Body of pancreas (tissue), 4 donors: ENCODE results near the gene PTCD1. TPM values are rescaled to one million over a fixed set of nuclear protein-coding genes. Genes with fewer than 3 reads are reported as not detected.

ENCODE experiments used
- ATAC-seq: fragments of 150-250 bp; one replicate; pipeline ENCODE4 v1.9.1; 2016
- DNase-seq, 4 donors: peaks; one replicate each; pipeline ENCODE4 v3.0.0-alpha.2; 2019
- H3K27ac ChIP-seq, 4 donors: fragments of 200-600 bp; sonication (generic); 1 replicate in 3 of 4; 2 replicates in 1 of 4; pipeline versions ENCODE4 v1.5.1 to v1.6.1; 2016 to 2019; ENCODE audit warnings: mild to moderate bottlenecking in 1 of 4, mixed read lengths in 1 of 4, moderate library complexity in 1 of 4
- H3K27me3 ChIP-seq, 2 donors: fragments of 200-600 bp; sonication (generic); one replicate each; pipeline ENCODE4 v1.6.0; 2016; ENCODE audit warnings: mild to moderate bottlenecking in 1 of 2
- H3K36me3 ChIP-seq, 2 donors: fragments of 200-600 bp; sonication (generic); replicated peaks in 1 of 2; 2 replicates each; pipeline ENCODE4 v1.5.1; 2016; ENCODE audit warnings: low read depth in 2 of 2; ENCODE audit not compliant: insufficient read depth in 1 of 2
- H3K4me1 ChIP-seq: fragments of 200-600 bp; sonication (generic); one replicate; pipeline ENCODE4 v1.6.0; 2016
- H3K4me3 ChIP-seq, 2 donors: fragments of 200-600 bp; sonication (generic); 1 replicate in 1 of 2; 2 replicates in 1 of 2; pipeline ENCODE4 v1.5.1; 2016 to 2019
- H3K9me3 ChIP-seq, 3 donors: fragments of 200-600 bp; sonication (generic); 1 replicate in 2 of 3; 2 replicates in 1 of 3; pipeline ENCODE4 v1.5.1; 2016
- CTCF ChIP-seq, 7 experiments: fragments of 450-650 bp in 4 of 7; fragments of 200-600 bp in 3 of 7; sonication (generic) in 3 of 7; IDR thresholded peaks; one replicate each; pipeline ENCODE4 v1.5.1; 2016 to 2019; ENCODE audit warnings: antibody characterized with exemption in 7 of 7
- POLR2A ChIP-seq, 3 donors: fragments of 450-650 bp; IDR thresholded peaks; one replicate each; pipeline ENCODE4 v1.6.1; 2016; ENCODE audit warnings: antibody characterized with exemption in 3 of 3, mild to moderate bottlenecking in 2 of 3
- WGBS, 2 donors: methylation state at CpG; one replicate each; pipeline ENCODE4 v1.1.5; 2017; 5-methylcytosine and 5-hydroxymethylcytosine counted together
- intact Hi-C: fragments of 100-400 bp; cut with DNase I; formaldehyde crosslinking; loops from one replicate; pipeline ENCODE4 v1.15.1; 2023
- total RNA-seq, 2 donors: library from RNA; depleted of rRNA; stranded (reverse); fragments of >200 nt; gene quantifications; one replicate each; pipeline ENCODE4 v1.1.0, GENCODE V29; 2016

PTCD1 gene
- total RNA-seq, 2 donors from 2014 or later: 1.6 to 3.4 TPM

- H3K27me3 ChIP-seq: no peaks in the 10 kb centered on the region
- ATAC-seq: no peak
- no peak for DNase-seq
- no peak overlapping the region for H3K4me3 ChIP-seq
- TF ChIP-seq CTCF (IDR thresholded peaks at IDR 0.05) (no peak), POLR2A (IDR thresholded peaks at IDR 0.05) (no peak)
- H3K4me1 ChIP-seq: peaks cover 3% of the 10 kb centered on the region
- no peaks in the 10 kb centered on the region for H3K9me3 ChIP-seq
- 74 to 78% methylated on average over 3 to 5 of the region's 5 CpGs for WGBS, 2 donors
- intact Hi-C loops: no loop called here
- peaks cover 0 to 29% of the 10 kb centered on the region in 2 donors for H3K36me3 ChIP-seq
- no peak overlapping the region for H3K27ac ChIP-seq
These were observed 39.6 kb downstream of the PTCD1 start for GRCh38 chr7:99398891-99399445.

GRCh38 chr7:99397297-99397983 lies 41.2 kb downstream of the PTCD1 start:
- DNase-seq: no peak
- intact Hi-C loops: no loop called here
- 85 to 89% methylated on average over 8 to 18 of the region's 18 CpGs for WGBS, 2 donors
- Histone ChIP-seq H3K4me1 (peaks cover 12% of the 10 kb centered on the region), H3K36me3 (peaks cover 0 to 26% of the 10 kb centered on the region in 2 donors), H3K27ac (no peak overlapping the region), H3K4me3 (no peak overlapping the region), H3K27me3 (no peaks in the 10 kb centered on the region), H3K9me3 (no peaks in the 10 kb centered on the region)
- ATAC-seq: no peak
- no peak for TF ChIP-seq POLR2A (IDR thresholded peaks at IDR 0.05)
- TF ChIP-seq CTCF (IDR thresholded peaks at IDR 0.05): no peak

GRCh38 chr7:99396418-99397296 lies 41.9 kb downstream of the PTCD1 start:
- ATAC-seq (no peak), DNase-seq (no peak)
- H3K9me3 ChIP-seq: no peaks in the 10 kb centered on the region
- WGBS, 2 donors: 68 to 82% methylated on average over 3 to 21 of the region's 21 CpGs
- no peak overlapping the region for H3K4me3 ChIP-seq
- H3K36me3 ChIP-seq: peaks cover 0 to 25% of the 10 kb centered on the region in 2 donors
- H3K27me3 ChIP-seq: no peaks in the 10 kb centered on the region
- no peak overlapping the region for H3K27ac ChIP-seq
- no peak for TF ChIP-seq POLR2A (IDR thresholded peaks at IDR 0.05)
- H3K4me1 ChIP-seq: peaks cover 17% of the 10 kb centered on the region
- intact Hi-C loops: no loop called here

GRCh38 chr7:99395616-99396327 lies 42.8 kb downstream of the PTCD1 start:
- Histone ChIP-seq H3K27ac (no peak overlapping the region), H3K27me3 (no peaks in the 10 kb centered on the region), H3K4me1 (peaks cover 17% of the 10 kb centered on the region), H3K9me3 (no peaks in the 10 kb centered on the region), H3K36me3 (peaks cover 0 to 21% of the 10 kb centered on the region in 2 donors), H3K4me3 (no peak overlapping the region)
- intact Hi-C loops: no loop called here
- no peak for DNase-seq
- 51 to 66% methylated on average over 13 to 14 of the region's 14 CpGs for WGBS, 2 donors
- TF ChIP-seq CTCF (IDR thresholded peaks at IDR 0.05): no peak
- no peak for TF ChIP-seq POLR2A (IDR thresholded peaks at IDR 0.05)
- ATAC-seq: no peak

- peaks cover 0 to 11% of the 10 kb centered on the region in 2 donors for H3K36me3 ChIP-seq
- H3K27ac ChIP-seq: no peak overlapping the region
- DNase-seq (no peak), ATAC-seq (no peak)
- 91 to 100% methylated on average over 1 to 4 of the region's 4 CpGs for WGBS, 2 donors
- no peaks in the 10 kb centered on the region for H3K9me3 ChIP-seq
- intact Hi-C loops: no loop called here
- H3K4me3 ChIP-seq: no peak overlapping the region
- TF ChIP-seq CTCF (IDR thresholded peaks at IDR 0.05): no peak
- TF ChIP-seq POLR2A (IDR thresholded peaks at IDR 0.05): no peak
- H3K27me3 ChIP-seq: no peaks in the 10 kb centered on the region
- peaks cover 17% of the 10 kb centered on the region for H3K4me1 ChIP-seq
These were observed 44.5 kb downstream of the PTCD1 start for GRCh38 chr7:99394188-99394502.
